Measurements from ENCODE around the gene GUCA1A.

DNA sequence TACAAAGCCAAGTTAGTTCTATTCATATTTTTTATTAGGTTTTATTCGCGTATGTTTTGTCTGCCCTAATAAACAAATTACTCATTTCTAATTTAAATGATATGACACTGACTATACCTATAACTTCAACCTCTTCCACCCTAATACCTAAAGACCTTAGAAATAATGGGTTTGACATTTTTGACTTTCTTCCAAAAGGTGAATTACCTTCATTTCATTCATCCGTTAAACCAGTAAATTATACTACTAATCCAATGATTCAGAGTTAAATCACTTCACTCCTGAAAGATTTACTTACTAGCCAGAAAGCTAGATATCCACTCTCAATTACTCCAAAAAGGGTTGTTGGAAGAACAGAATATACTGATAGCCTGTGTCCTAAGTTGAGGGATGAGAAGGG lies 39.3 kb downstream of the GUCA1A start:
- TF ChIP-seq, protein P1, sequence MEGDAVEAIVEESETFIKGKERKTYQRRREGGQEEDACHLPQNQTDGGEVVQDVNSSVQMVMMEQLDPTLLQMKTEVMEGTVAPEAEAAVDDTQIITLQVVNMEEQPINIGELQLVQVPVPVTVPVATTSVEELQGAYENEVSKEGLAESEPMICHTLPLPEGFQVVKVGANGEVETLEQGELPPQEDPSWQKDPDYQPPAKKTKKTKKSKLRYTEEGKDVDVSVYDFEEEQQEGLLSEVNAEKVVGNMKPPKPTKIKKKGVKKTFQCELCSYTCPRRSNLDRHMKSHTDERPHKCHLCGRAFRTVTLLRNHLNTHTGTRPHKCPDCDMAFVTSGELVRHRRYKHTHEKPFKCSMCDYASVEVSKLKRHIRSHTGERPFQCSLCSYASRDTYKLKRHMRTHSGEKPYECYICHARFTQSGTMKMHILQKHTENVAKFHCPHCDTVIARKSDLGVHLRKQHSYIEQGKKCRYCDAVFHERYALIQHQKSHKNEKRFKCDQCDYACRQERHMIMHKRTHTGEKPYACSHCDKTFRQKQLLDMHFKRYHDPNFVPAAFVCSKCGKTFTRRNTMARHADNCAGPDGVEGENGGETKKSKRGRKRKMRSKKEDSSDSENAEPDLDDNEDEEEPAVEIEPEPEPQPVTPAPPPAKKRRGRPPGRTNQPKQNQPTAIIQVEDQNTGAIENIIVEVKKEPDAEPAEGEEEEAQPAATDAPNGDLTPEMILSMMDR (IDR thresholded peaks at IDR 0.05; ENCODE audit: low read depth, low read length), result no peak
- TF ChIP-seq EZH2phosphoT487 (IDR thresholded peaks at IDR 0.05; ENCODE audit: low read depth), result no peak

All from OCI-LY3 (cell line).